Breast epithelium (tissue), 3 donors: Measurements from ENCODE around the gene CDR2.

Experiments used
- CTCF ChIP-seq, 3 donors: fragments of 450-650 bp; IDR thresholded peaks; one replicate each; pipeline ENCODE4 v1.5.1; 2016 to 2017; ENCODE audit warnings: antibody characterized with exemption in 3 of 3, mild to moderate bottlenecking in 3 of 3, moderate library complexity in 3 of 3
- POLR2A ChIP-seq: fragments of 450-650 bp; IDR thresholded peaks from one replicate; pipeline ENCODE4 v1.6.1; 2016; ENCODE audit warnings: antibody characterized with exemption, mild to moderate bottlenecking, moderate library complexity

DNA sequence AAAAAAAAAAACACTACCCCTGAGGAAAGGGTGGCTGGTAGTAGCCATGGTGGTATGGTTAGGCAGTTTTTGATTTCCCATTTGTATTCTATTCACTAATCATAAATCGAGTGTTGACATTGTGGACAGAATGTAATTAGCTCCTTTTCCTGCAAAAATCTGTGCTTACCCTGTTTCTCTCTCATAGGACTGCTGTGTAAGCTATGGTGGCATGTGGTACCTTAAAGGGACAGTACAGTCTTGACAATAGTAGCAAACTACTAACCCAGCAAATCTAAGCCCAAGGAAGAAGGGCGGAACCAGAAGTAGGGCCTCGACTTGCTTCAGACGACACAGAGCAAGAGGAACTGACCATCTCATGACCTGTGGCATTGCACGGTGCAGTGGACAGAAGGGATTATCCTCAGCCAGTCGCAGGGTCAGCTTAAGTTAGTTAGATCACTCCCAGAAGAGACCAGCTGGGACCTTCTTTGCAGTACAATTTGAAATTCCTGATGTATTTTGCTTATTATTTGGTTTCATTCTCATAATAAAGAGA, 40.9 kb downstream of the CDR2 start:
- TF ChIP-seq CTCF (IDR thresholded peaks at IDR 0.05) (no peak), POLR2A (no peak)
